ENCODE measurements around the gene CYP27B1. TPM values are rescaled to one million over a fixed set of nuclear protein-coding genes. Genes with fewer than 3 reads are reported as not detected.
"Not testable (repeated sequence)": the region's sequence is repeated elsewhere in the genome, so short reads cannot be mapped to it uniquely, and the experiment has no call there.

Gene CYP27B1
- total RNA-seq, 1 donor from 2014 or later = 4.7 TPM

- H3K36me3 Mint-ChIP-seq = peaks cover 41% of the 10 kb centered on the region
- DNase-seq (ENCODE audit: low spot score in 2 of 2, unreplicated experiment in 2 of 2) = peak in 1 of 2 experiments; percentile 13
- no peak overlapping the region for H3K4me3 Mint-ChIP-seq
- H3K9me3 Mint-ChIP-seq = peaks cover 8% of the 10 kb centered on the region
- TF ChIP-seq, protein P1, sequence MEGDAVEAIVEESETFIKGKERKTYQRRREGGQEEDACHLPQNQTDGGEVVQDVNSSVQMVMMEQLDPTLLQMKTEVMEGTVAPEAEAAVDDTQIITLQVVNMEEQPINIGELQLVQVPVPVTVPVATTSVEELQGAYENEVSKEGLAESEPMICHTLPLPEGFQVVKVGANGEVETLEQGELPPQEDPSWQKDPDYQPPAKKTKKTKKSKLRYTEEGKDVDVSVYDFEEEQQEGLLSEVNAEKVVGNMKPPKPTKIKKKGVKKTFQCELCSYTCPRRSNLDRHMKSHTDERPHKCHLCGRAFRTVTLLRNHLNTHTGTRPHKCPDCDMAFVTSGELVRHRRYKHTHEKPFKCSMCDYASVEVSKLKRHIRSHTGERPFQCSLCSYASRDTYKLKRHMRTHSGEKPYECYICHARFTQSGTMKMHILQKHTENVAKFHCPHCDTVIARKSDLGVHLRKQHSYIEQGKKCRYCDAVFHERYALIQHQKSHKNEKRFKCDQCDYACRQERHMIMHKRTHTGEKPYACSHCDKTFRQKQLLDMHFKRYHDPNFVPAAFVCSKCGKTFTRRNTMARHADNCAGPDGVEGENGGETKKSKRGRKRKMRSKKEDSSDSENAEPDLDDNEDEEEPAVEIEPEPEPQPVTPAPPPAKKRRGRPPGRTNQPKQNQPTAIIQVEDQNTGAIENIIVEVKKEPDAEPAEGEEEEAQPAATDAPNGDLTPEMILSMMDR (IDR thresholded peaks at IDR 0.05; ENCODE audit: unreplicated experiment) = no peak
- H3K27me3 Mint-ChIP-seq (ENCODE audit: low read depth) = no peaks in the 10 kb centered on the region
- no peaks in the 10 kb centered on the region for H3K4me1 Mint-ChIP-seq
- no peak overlapping the region for H3K27ac Mint-ChIP-seq
Observed at GRCh38 chr12:57715786-57716185, 51.1 kb downstream of the CYP27B1 start.

DNA sequence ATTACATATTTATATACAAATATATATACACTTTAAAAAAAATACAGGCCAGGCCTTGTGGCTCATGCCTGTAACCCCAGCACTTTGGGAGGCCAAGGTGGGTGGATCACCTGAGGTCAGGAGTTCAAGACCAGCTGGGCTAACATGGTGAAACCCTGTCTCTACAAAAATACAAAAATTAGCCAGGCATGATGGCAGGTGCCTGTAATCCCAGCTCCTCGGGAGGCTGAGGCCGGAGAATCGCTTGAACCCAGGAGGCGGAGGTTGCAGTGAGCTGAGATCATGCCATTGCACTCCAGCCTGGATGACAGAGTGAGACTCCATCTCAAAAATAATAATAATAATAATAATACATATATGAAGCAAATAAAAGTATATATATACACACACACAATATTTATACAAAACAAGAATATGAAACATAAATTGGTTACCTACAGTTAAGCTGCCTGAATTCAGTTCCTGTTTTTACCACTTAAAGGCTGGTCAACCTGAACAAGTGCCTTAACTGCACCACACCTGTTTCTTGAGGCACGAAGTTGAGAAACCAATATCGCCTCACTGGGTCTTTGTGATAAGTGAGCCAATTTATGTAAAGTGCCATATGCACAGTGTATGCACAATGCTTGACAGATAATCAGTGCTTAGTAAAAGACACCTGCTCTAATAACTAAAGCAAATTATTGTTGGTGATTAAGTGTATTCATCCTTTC is 51.7 kb downstream of the CYP27B1 start:
- H3K27ac Mint-ChIP-seq; DNase-seq (ENCODE audit: low spot score in 2 of 2, unreplicated experiment in 2 of 2); H3K9me3 Mint-ChIP-seq; H3K4me3 Mint-ChIP-seq; H3K27me3 Mint-ChIP-seq (ENCODE audit: low read depth); H3K4me1 Mint-ChIP-seq: not testable (repeated sequence)
- H3K36me3 Mint-ChIP-seq = peaks cover 40% of the 10 kb centered on the region

- H3K4me1 Mint-ChIP-seq = no peaks in the 10 kb centered on the region
- no peak overlapping the region for H3K4me3 Mint-ChIP-seq
- no peak for DNase-seq (ENCODE audit: low spot score in 2 of 2, unreplicated experiment in 2 of 2)
- TF ChIP-seq, protein P1 (IDR thresholded peaks at IDR 0.05; ENCODE audit: unreplicated experiment) = no peak
- H3K9me3 Mint-ChIP-seq = peaks cover 8% of the 10 kb centered on the region
- peaks cover 31% of the 10 kb centered on the region for H3K36me3 Mint-ChIP-seq
- H3K27me3 Mint-ChIP-seq (ENCODE audit: low read depth) = no peaks in the 10 kb centered on the region
- H3K27ac Mint-ChIP-seq = no peak overlapping the region
Observed at GRCh38 chr12:57713209-57713608, 53.7 kb downstream of the CYP27B1 start.

DNA sequence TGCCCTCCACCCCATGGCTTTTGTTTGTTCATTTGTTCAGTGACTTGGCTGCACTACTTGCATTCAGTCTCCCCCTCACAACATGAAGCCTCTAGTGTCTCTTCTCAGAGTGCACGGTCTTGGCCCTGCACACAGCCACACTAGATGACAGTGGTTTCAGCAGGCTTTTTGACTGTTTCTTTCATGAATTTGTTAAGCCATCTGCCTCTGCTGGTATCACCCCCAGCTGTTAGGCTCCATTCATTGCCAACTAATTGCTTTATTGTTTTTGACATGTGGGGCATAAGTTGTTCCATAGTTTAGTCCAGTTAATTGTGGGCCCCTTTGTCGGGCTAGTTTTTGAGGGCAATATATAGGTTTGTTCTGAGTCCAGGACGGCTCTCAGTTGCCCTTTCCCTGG is 54.2 kb downstream of the CYP27B1 start:
- Mint-ChIP-seq H3K36me3 (peaks cover 28% of the 10 kb centered on the region), H3K9me3 (peaks cover 8% of the 10 kb centered on the region), H3K4me1 (no peaks in the 10 kb centered on the region), H3K4me3 (no peak overlapping the region), H3K27ac (no peak overlapping the region), H3K27me3 (ENCODE audit: low read depth) (no peaks in the 10 kb centered on the region)
- TF ChIP-seq, protein P1 (IDR thresholded peaks at IDR 0.05; ENCODE audit: unreplicated experiment) = no peak
- no peak for DNase-seq (ENCODE audit: low spot score in 2 of 2, unreplicated experiment in 2 of 2)

Small RNA genes within 50 kb of the gene (microRNA-seq; reads per million reads assigned to microRNA genes)
- not detected for gene MIR6759

Other genes starting within 250 kb of the CYP27B1 start
- gene DDIT3, start 246.6 kb downstream of the CYP27B1 start, total RNA-seq = 15.6 to 18.6 TPM (median 17.2 TPM) in 3 replicates
- 113 to 121 TPM (median 118 TPM) in 3 replicates for gene MBD6, start 244.3 kb downstream of the CYP27B1 start, total RNA-seq
- 102 to 103 TPM (median 102 TPM) in 3 replicates for gene DCTN2, start 219.9 kb downstream of the CYP27B1 start, total RNA-seq
- gene KIF5A, start 217.0 kb downstream of the CYP27B1 start, total RNA-seq = 0.40 to 0.69 TPM (median 0.59 TPM) in 3 replicates
- gene PIP4K2C, start 175.9 kb downstream of the CYP27B1 start, total RNA-seq = 23.4 to 24.2 TPM (median 23.7 TPM) in 3 replicates
- gene DTX3, start 162.3 kb downstream of the CYP27B1 start, total RNA-seq = 88.3 to 93.6 TPM (median 90.0 TPM) in 3 replicates
- 60.4 to 65.0 TPM (median 62.4 TPM) in 3 replicates for gene ARHGEF25, start 155.6 kb downstream of the CYP27B1 start, total RNA-seq
- gene B4GALNT1, start 133.9 kb downstream of the CYP27B1 start, total RNA-seq = 0.34 to 0.78 TPM (median 0.35 TPM) in 3 replicates
- 160 to 167 TPM (median 166 TPM) in 3 replicates for gene OS9, start 72.9 kb downstream of the CYP27B1 start, total RNA-seq
- 2.0 to 2.8 TPM (median 2.2 TPM) in 3 replicates for gene AGAP2, start 28.3 kb downstream of the CYP27B1 start, total RNA-seq
- gene TSPAN31, start 22.0 kb downstream of the CYP27B1 start, total RNA-seq = 33.2 to 35.2 TPM (median 34.6 TPM) in 3 replicates
- gene CDK4, start 14.8 kb downstream of the CYP27B1 start, total RNA-seq = 171 to 177 TPM (median 175 TPM) in 3 replicates
- gene MARCHF9, start 12.0 kb downstream of the CYP27B1 start, total RNA-seq = 11.0 to 13.2 TPM (median 12.7 TPM) in 3 replicates
- 31.3 to 32.3 TPM (median 32.1 TPM) in 3 replicates for gene METTL1, start 5.0 kb upstream of the CYP27B1 start, total RNA-seq
- 8.7 to 10.5 TPM (median 10.5 TPM) in 3 replicates for gene EEF1AKMT3, start 5.5 kb upstream of the CYP27B1 start, total RNA-seq
- gene TSFM, start 15.7 kb upstream of the CYP27B1 start, total RNA-seq = 23.4 to 31.6 TPM (median 26.2 TPM) in 3 replicates
- gene AVIL, start 51.7 kb upstream of the CYP27B1 start, total RNA-seq = 4.0 to 5.3 TPM (median 4.7 TPM) in 3 replicates
- gene CTDSP2, start 79.7 kb upstream of the CYP27B1 start, total RNA-seq = 210 to 218 TPM (median 216 TPM) in 3 replicates
- 4.5 to 5.5 TPM (median 4.8 TPM) in 3 replicates for gene ATP23, start 174.5 kb upstream of the CYP27B1 start, total RNA-seq

Data from mesothelial cell of epicardium (in vitro differentiated cells).